GM18868 (cell line): ENCODE measurements around the gene SLC6A19.
"Not testable (repeated sequence)": the region's sequence is repeated elsewhere in the genome, so short reads cannot be mapped to it uniquely, and the experiment has no call there.

ENCODE experiments used
- ATAC-seq: cut with Tn5 transposase; IDR thresholded peaks from one replicate; pipeline ENCODE4 v1.9.1; 2021; ENCODE audit warnings: mild to moderate bottlenecking, moderate library complexity; ENCODE audit not compliant: unreplicated experiment

Gene SLC6A19

GRCh38 chr5:1261643-1262042 is 60.2 kb downstream of the SLC6A19 start:
- ATAC-seq: no peak

DNA sequence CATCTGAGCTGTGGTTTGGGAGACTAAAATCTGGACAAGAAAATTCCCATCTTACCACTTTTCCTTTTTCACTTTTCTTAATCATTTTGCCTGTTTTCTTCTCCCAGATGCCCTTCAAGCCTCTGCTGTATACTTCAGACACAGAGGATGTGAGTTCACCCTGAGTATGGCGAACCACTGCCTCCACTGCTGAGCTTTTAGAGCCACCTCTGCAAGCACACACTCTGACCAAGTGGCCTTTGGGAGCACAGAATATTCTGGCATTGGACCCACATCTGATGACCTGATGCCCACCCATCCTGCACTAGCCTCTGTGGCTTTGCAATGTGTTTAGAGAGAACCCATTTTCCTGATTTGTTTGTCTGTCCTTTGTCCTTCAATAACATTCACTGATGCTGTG is 61.0 kb downstream of the SLC6A19 start:
- no peak for ATAC-seq

GRCh38 chr5:1264211-1264610 is 62.8 kb downstream of the SLC6A19 start:
- no peak for ATAC-seq

DNA sequence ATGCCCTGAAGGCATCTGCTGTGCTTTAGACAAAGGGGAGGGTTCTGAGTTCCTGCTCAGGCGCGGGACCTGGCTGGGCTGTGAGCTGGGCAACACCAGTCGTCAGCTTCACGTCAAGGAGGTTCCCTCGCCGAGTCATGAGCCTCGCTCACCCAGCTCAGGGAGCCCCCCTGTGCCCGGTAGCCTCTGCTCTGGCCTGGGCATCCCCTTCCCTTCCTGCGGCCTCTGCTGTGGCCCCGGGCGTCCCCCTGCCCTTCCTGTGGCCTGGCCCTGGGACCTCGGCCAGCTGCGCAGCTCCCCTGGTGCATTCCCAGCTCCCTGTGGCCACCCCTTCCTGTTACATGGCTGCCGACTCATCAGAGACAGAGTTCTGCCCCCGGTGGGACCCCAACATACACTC is 63.6 kb downstream of the SLC6A19 start:
- ATAC-seq: no peak

DNA sequence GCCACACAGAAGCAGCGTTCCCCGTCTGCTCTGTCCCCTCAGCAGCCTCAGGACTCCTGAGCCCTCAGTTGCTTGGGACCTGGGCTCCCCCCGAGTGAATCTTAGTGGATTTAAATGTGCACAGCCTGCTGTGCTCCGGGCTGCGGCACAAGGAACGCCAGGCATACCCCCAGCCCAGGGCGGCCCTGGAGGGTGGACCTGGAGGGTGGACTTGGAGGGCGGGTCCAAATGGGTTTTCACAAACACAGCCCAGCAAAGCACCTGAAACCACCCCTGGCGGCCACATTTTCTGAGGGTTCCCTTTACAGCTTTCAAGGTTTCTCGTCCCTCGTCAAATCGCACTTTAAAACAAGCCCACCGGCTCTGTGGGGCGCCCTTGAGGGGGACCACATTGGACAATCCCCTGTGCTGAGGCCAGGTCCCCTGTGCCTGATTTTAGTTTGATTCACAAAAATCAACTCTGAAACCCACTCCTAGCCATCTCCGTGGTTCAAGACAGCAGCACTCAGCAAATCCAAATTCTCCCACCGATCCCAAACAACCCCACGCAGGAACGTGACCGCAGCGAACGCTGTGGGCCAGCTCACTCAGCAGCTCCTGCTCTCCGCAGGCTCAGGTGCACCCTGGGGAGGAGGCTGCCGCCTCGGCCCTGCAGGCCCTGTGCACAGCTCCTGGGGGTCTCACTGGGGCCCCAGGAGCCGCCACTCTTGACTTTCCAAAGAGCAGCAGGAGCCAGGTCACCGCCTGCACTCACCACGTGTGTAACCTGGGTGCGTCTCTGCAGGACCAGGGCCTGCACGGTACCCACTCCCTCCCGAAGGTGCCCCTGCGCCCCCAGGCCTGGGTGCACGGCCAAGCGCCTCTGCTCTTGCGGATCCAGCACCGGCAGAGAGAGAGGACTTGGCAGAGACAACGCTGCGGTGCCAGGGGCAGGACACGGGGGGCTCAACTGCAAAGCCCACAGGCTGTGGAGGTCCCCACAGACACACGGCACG is 64.4 kb downstream of the SLC6A19 start:
- no peak for ATAC-seq

- ATAC-seq: no peak
Observed at GRCh38 chr5:1266791-1267190, 65.4 kb downstream of the SLC6A19 start.

DNA sequence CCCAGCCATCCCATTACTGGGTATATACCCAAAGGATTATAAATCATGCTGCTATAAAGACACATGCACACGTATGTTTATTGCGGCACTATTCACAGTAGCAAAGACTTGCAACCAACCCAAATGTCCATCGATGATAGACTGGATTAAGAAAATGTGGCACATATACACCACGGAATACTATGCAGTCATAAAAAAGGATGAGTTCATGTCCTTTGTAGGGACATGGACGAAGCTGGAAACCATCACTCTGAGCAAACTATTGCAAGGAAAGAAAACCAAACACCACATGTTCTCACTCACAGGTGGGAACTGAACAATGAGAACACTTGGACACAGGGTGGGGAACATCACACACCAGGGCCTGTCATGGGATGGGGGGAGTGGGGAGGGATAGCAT is 66.1 kb downstream of the SLC6A19 start:
- not testable (repeated sequence) for ATAC-seq

- no peak for ATAC-seq
Observed at GRCh38 chr5:1268056-1268455, 66.7 kb downstream of the SLC6A19 start.

- no peak for ATAC-seq
Observed at GRCh38 chr5:1268666-1269065, 67.3 kb downstream of the SLC6A19 start.

- no peak for ATAC-seq
Observed at GRCh38 chr5:1270426-1270825, 69.0 kb downstream of the SLC6A19 start.

DNA sequence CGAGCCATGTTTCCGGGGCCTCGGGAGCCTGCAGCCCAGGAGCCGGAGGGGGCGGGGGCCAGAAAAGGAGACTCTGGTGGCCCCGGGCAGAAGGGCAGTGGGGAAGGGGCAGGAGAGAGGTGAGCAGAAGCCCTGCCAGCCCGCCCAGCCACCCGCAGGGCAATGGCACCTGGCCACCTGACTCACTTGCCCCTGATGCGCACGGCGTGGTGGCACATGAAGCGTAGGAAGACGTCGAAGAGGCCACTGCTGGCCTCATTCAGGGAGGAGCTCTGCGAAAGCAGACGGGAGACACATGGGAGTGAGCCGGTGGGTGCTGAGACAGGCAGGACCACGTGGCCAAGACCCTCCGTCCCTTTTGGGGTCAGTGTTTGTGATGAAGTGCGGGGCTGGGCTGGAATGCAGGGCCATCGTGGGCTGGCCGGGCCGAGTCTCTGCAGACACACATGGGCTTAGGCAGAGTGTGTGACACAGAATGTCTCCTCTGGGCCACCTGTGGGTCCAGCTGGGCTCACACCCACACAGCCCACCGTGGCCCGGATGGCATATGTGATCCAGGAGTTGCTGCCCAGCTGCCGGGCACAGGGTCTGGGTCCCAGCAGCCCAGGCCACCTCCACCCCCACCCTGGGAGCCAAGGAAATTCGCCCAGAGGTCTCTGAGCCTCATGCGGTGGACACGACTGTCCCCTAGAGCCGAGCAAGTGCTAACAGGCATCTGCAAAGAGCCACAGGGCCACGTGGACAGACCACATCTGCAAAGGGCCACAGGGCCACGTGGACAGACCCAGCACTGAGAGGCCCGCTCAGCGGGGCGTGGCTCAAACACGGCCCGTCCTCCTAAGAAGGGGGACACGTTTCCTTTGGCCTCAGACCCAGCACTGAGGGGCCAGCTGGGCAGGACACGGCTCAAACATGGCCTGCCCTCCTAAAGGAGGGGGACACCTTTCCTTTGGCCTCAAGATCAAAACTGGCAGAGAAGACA is 69.8 kb downstream of the SLC6A19 start:
- no peak for ATAC-seq

GRCh38 chr5:1272201-1272600 is 70.8 kb downstream of the SLC6A19 start:
- ATAC-seq: no peak

DNA sequence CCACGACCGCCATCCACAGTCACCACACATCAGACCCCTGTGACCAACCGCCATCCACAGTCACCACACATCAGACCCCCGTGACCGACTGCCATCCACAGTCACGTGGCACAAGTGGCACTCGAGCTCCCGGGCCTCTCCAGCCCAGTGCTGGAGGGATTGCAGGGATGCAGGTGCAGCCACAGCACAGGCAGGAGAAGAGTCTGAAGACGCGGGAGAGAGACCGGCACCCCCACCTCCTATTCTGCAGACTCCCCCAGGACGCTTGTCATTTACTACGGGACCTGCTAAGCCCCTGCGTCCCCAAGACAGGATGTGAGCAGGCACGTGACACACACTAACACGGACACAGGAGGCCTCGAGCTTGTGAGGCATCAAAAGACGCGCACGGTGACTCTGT is 72.3 kb downstream of the SLC6A19 start:
- ATAC-seq: no peak

DNA sequence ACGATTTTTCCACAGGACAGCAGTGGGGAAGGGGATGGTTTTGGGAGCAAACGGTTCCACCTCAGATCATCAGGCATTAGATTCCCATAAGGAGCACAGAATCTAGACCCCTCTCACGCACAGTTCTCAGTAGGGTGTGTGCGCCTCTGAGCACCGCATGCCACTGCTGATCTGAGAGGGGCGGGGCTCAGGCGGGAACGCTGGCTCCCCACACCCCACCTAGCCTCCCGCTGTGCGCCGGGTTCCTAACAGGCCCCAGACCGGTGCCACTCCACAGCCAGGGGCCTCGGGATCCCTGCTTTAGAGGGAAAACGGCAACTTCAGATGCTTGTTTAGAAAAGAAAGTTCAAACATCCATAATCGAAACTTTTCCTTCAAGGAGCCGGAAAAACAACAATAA is 73.1 kb downstream of the SLC6A19 start:
- no peak for ATAC-seq
